ENCODE results near the gene VAV2.
A peak's percentile ranks its signal among the peaks of the same experiment; 100 is the strongest.

Gene VAV2

GRCh38 chr9:133953976-133954709, 38.0 kb downstream of the VAV2 start:
- Histone ChIP-seq H3K4me1 (peaks cover 40 to 88% (median 81%) of the 10 kb centered on the region in 10 experiments), H3K4me2 (peak overlapping the region; percentile 82 to 98 (median 90)), H3K4me3 (no peak overlapping the region), H3K9me3 (replicated peaks in 1 of 11) (no peaks in the 10 kb centered on the region), H3K27ac (no peak overlapping the region; a peak in 1 of 22 replicates), H3K27me3 (no peaks in the 10 kb centered on the region), H3K36me3 (0 out of 22 replicates have a peak, but pooled peaks cover 0 to 10% (median 0%) of the 10 kb centered on the region in 11 experiments), H4K20me1 (peaks cover 11 to 80% (median 69%) of the 10 kb centered on the region in 11 experiments; a peak in 20 of 22 replicates), H3K9ac (no peak overlapping the region)
- no peak for TF ChIP-seq Cebpa-rat (IDR thresholded peaks at IDR 0.05)

- Histone ChIP-seq H3K36me3 (0 out of 22 replicates have a peak, but pooled peaks cover 0 to 10% (median 0%) of the 10 kb centered on the region in 11 experiments), H3K27ac (no peak overlapping the region), H3K4me1 (peaks cover 39 to 88% (median 81%) of the 10 kb centered on the region in 10 experiments), H3K9ac (no peak overlapping the region), H3K4me2 (peak overlapping the region in 9 of 11 experiments; percentile 82 to 98 (median 90); a peak in 18 of 22 replicates), H3K27me3 (no peaks in the 10 kb centered on the region), H3K9me3 (replicated peaks in 1 of 11) (no peaks in the 10 kb centered on the region), H3K4me3 (no peak overlapping the region), H4K20me1 (peaks cover 11 to 80% (median 69%) of the 10 kb centered on the region in 11 experiments; a peak in 19 of 22 replicates)
- no peak for TF ChIP-seq Cebpa-rat (IDR thresholded peaks at IDR 0.05)
Measured at GRCh38 chr9:133953621-133953975, 38.5 kb downstream of the VAV2 start.

- H3K4me3 ChIP-seq, result no peak overlapping the region
- no peak overlapping the region for H3K27ac ChIP-seq
- no peaks in the 10 kb centered on the region for H3K27me3 ChIP-seq
- H3K9me3 ChIP-seq (replicated peaks in 1 of 11), result no peaks in the 10 kb centered on the region
- H3K36me3 ChIP-seq, result 0 out of 22 replicates have a peak, but pooled peaks cover 0 to 10% (median 0%) of the 10 kb centered on the region in 11 experiments
- TF ChIP-seq Cebpa-rat (IDR thresholded peaks at IDR 0.05), result no peak
- peaks cover 44 to 90% (median 84%) of the 10 kb centered on the region in 10 experiments for H3K4me1 ChIP-seq
- H4K20me1 ChIP-seq, result peaks cover 18 to 86% (median 74%) of the 10 kb centered on the region in 11 experiments; a peak in 20 of 22 replicates
- H3K4me2 ChIP-seq, result peak overlapping the region in 9 of 11 experiments; percentile 82 to 98 (median 90); a peak in 16 of 22 replicates
- H3K9ac ChIP-seq, result no peak overlapping the region
Measured at GRCh38 chr9:133952598-133953550, 39.2 kb downstream of the VAV2 start.

- no peak overlapping the region for H3K4me3 ChIP-seq
- H3K27me3 ChIP-seq, result no peaks in the 10 kb centered on the region
- no peak for TF ChIP-seq Cebpa-rat (IDR thresholded peaks at IDR 0.05)
- H3K36me3 ChIP-seq, result 0 out of 22 replicates have a peak, but pooled peaks cover 0 to 10% (median 0%) of the 10 kb centered on the region in 11 experiments
- H3K27ac ChIP-seq, result no peak overlapping the region
- peaks cover 44 to 91% (median 85%) of the 10 kb centered on the region in 10 experiments for H3K4me1 ChIP-seq
- peaks cover 19 to 89% (median 79%) of the 10 kb centered on the region in 11 experiments; a peak in 21 of 22 replicates for H4K20me1 ChIP-seq
- peak overlapping the region in 1 of 11 experiments; percentile 20; a peak in 1 of 22 replicates for H3K9ac ChIP-seq
- peak overlapping the region in 10 of 11 experiments; percentile 7 to 95 (median 90); a peak in 14 of 22 replicates for H3K4me2 ChIP-seq
- H3K9me3 ChIP-seq (replicated peaks in 1 of 11), result no peaks in the 10 kb centered on the region
Measured at GRCh38 chr9:133951265-133951664, 40.9 kb downstream of the VAV2 start.

GRCh38 chr9:133950629-133951111, 41.5 kb downstream of the VAV2 start:
- peaks cover 44 to 91% (median 85%) of the 10 kb centered on the region in 10 experiments for H3K4me1 ChIP-seq
- no peak for TF ChIP-seq Cebpa-rat (IDR thresholded peaks at IDR 0.05)
- H3K4me2 ChIP-seq, result peak overlapping the region in 10 of 11 experiments; percentile 8 to 95 (median 90); a peak in 17 of 22 replicates
- H4K20me1 ChIP-seq, result peaks cover 23 to 91% (median 84%) of the 10 kb centered on the region in 11 experiments; a peak in 21 of 22 replicates
- 0 out of 22 replicates have a peak, but pooled peaks cover 0 to 10% (median 0%) of the 10 kb centered on the region in 11 experiments for H3K36me3 ChIP-seq
- H3K9ac ChIP-seq, result peak overlapping the region in 1 of 11 experiments; percentile 20; a peak in 1 of 22 replicates
- H3K9me3 ChIP-seq (replicated peaks in 1 of 11), result no peaks in the 10 kb centered on the region
- H3K4me3 ChIP-seq, result no peak overlapping the region
- no peaks in the 10 kb centered on the region for H3K27me3 ChIP-seq
- no peak overlapping the region for H3K27ac ChIP-seq

GRCh38 chr9:133950192-133950591, 41.9 kb downstream of the VAV2 start:
- peaks cover 48 to 96% (median 90%) of the 10 kb centered on the region in 10 experiments for H3K4me1 ChIP-seq
- H3K36me3 ChIP-seq, result 0 out of 22 replicates have a peak, but pooled peaks cover 0 to 10% (median 0%) of the 10 kb centered on the region in 11 experiments
- H3K4me2 ChIP-seq, result peak overlapping the region in 9 of 11 experiments; percentile 19 to 95 (median 92); a peak in 15 of 22 replicates
- no peak for TF ChIP-seq Cebpa-rat (IDR thresholded peaks at IDR 0.05)
- H4K20me1 ChIP-seq, result peaks cover 28 to 96% (median 89%) of the 10 kb centered on the region in 11 experiments; a peak in 21 of 22 replicates
- H3K27me3 ChIP-seq, result no peaks in the 10 kb centered on the region
- H3K9ac ChIP-seq, result 0 out of 22 replicates have a peak overlapping the region, but pooled peaks of 3 of the 11 experiments have one; percentile 3 to 34 (median 18)
- H3K9me3 ChIP-seq (replicated peaks in 1 of 11), result no peaks in the 10 kb centered on the region
- no peak overlapping the region for H3K4me3 ChIP-seq
- H3K27ac ChIP-seq, result no peak overlapping the region

GRCh38 chr9:133949486-133950061, 42.5 kb downstream of the VAV2 start:
- Histone ChIP-seq H3K9me3 (replicated peaks in 1 of 11) (no peaks in the 10 kb centered on the region), H3K27ac (no peak overlapping the region), H3K27me3 (no peaks in the 10 kb centered on the region), H4K20me1 (peaks cover 28 to 97% (median 92%) of the 10 kb centered on the region in 11 experiments; a peak in 21 of 22 replicates), H3K4me1 (peaks cover 48 to 96% (median 90%) of the 10 kb centered on the region in 10 experiments), H3K4me2 (peak overlapping the region in 9 of 11 experiments; percentile 57 to 95 (median 92); a peak in 17 of 22 replicates), H3K9ac (peak overlapping the region in 3 of 11 experiments; percentile 3 to 34 (median 18); a peak in 1 of 22 replicates), H3K36me3 (0 out of 22 replicates have a peak, but pooled peaks cover 0 to 10% (median 0%) of the 10 kb centered on the region in 11 experiments), H3K4me3 (no peak overlapping the region)
- TF ChIP-seq Cebpa-rat (IDR thresholded peaks at IDR 0.05), result no peak
